GM19099 (cell line): ENCODE measurements around the gene MTERF4.

Experiments used
- POLR2A ChIP-seq: IDR thresholded peaks from 3 replicates; pipeline ENCODE4 v1.6.1; 2011; ENCODE audit warnings: low read depth; ENCODE audit not compliant: insufficient read length; ENCODE audit errors: extremely low read depth

Gene MTERF4

GRCh38 chr2:241123816-241124536 is 21.9 kb upstream of the MTERF4 start:
- no peak for TF ChIP-seq POLR2A

- no peak for TF ChIP-seq POLR2A
Observed at GRCh38 chr2:241122376-241123002, 20.4 kb upstream of the MTERF4 start.

- TF ChIP-seq POLR2A, result no peak
Observed at GRCh38 chr2:241121008-241121407, 18.9 kb upstream of the MTERF4 start.

DNA sequence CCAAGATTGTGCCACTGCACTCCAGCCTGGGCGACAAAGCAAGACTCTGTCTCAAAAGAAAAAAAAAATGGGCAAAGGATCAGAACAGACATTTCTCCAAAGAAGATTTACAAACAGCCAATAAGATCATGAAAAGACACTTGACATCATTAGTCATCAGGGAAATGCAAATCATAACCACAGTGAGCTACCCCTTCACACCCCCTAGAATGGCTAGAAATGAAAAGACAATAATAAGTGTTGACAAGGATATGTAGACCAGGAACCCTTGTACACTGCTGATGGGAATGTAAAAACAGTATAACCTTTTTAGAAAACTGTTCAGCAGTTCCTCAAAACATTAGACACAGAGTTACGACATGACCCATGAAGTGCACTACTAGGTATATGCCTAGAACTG is 18.4 kb upstream of the MTERF4 start:
- no peak for TF ChIP-seq POLR2A

DNA sequence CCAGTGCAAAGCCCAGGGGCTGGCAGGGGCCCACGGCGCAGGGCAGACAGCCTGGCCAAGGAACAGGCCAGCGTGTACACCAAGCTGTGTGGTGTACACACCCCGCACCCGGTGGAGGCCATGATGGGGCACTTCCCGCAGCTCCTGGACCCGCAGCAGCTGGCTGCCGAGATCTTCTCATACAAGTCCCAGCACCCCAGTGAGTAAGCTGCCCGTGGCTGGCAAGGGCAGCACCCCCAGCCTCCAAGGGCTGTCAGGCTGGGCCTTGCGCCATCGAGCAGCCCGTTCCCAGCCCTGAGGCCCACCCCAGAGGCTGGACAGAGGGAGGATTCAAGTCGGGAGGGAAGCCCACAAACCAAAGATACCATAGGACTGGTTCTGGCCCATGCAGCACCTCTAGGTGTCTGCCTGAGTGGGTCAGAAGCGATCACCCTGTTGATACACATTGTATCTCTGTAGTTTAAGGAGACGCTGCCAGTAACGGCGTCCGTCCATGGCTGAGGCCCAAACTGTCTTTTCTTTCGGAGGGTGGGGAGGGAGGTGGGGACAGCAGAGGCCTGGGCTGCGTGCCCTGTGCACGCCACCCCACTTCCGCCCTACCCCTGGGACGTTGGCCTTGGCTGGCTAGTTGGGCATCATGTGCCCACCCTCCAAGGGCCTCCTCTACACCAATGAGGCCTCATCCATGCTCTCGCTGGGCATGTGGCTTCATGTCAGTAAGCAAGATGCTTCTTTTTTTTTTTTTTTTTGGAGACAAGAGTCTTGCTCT is 16.8 kb upstream of the MTERF4 start:
- no peak for TF ChIP-seq POLR2A

GRCh38 chr2:241116606-241117560 is 14.8 kb upstream of the MTERF4 start:
- TF ChIP-seq POLR2A, result no peak

GRCh38 chr2:241115361-241115760 is 13.3 kb upstream of the MTERF4 start:
- TF ChIP-seq POLR2A, result no peak

- TF ChIP-seq POLR2A, result no peak
Observed at GRCh38 chr2:241114836-241115235, 12.7 kb upstream of the MTERF4 start.

- TF ChIP-seq POLR2A, result no peak
Observed at GRCh38 chr2:241112592-241112991, 10.5 kb upstream of the MTERF4 start.

GRCh38 chr2:241112046-241112445 is 10.0 kb upstream of the MTERF4 start:
- no peak for TF ChIP-seq POLR2A

DNA sequence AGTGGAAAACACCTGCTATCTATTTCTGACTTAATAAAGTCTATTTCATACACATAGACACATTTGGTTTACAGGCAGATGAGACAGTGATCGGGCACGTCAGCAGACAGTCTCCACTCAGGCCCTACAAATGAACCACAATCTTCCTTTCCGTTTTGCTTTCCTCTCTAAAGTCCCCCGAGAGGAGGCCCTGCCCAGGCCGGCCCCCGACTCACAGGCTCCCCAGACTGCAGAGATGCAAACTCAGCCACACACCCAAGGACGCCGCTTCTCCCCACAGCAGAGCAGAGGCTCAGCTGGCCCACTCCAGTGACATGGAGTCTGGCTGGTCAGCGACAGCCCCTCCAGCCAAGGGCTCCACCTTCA is 9.3 kb upstream of the MTERF4 start:
- no peak for TF ChIP-seq POLR2A

- TF ChIP-seq POLR2A, result peak; percentile 51
Observed at GRCh38 chr2:241110607-241111439, 8.7 kb upstream of the MTERF4 start.

GRCh38 chr2:241110089-241110606 is 8.1 kb upstream of the MTERF4 start:
- no peak for TF ChIP-seq POLR2A

GRCh38 chr2:241109210-241110088 is 7.4 kb upstream of the MTERF4 start:
- TF ChIP-seq POLR2A, result no peak
